ENCODE data around the gene SLC25A22.

Gene SLC25A22

GRCh38 chr11:771617-772204, 26.4 kb downstream of the SLC25A22 start:
- DNase-seq (ENCODE audit: low spot score) = no peak

GRCh38 chr11:770642-771616, 27.2 kb downstream of the SLC25A22 start:
- DNase-seq (ENCODE audit: low spot score) = no peak

- no peak for DNase-seq (ENCODE audit: low spot score)
Observed at GRCh38 chr11:769887-770641, 28.0 kb downstream of the SLC25A22 start.

GRCh38 chr11:767238-767637, 30.8 kb downstream of the SLC25A22 start:
- DNase-seq (ENCODE audit: low spot score) = no peak

- DNase-seq (ENCODE audit: low spot score) = no peak
Observed at GRCh38 chr11:766936-767210, 31.2 kb downstream of the SLC25A22 start.

GRCh38 chr11:766106-766935, 31.8 kb downstream of the SLC25A22 start:
- DNase-seq (ENCODE audit: low spot score) = no peak

- DNase-seq (ENCODE audit: low spot score) = no peak
Observed at GRCh38 chr11:765802-766091, 32.3 kb downstream of the SLC25A22 start.

GRCh38 chr11:765025-765801, 32.9 kb downstream of the SLC25A22 start:
- peak; percentile 77 for DNase-seq (ENCODE audit: low spot score)

GRCh38 chr11:764322-765024, 33.6 kb downstream of the SLC25A22 start:
- DNase-seq (ENCODE audit: low spot score) = no peak

GRCh38 chr11:763549-764321, 34.3 kb downstream of the SLC25A22 start:
- DNase-seq (ENCODE audit: low spot score) = no peak

- DNase-seq (ENCODE audit: low spot score) = no peak
Observed at GRCh38 chr11:763073-763463, 35.0 kb downstream of the SLC25A22 start.

- peak; percentile 45 for DNase-seq (ENCODE audit: low spot score)
Observed at GRCh38 chr11:762421-763072, 35.5 kb downstream of the SLC25A22 start.

GRCh38 chr11:761526-762108, 36.5 kb downstream of the SLC25A22 start:
- no peak for DNase-seq (ENCODE audit: low spot score)

GRCh38 chr11:760236-760635, 37.8 kb downstream of the SLC25A22 start:
- DNase-seq (ENCODE audit: low spot score) = no peak

GRCh38 chr11:749731-750130, 48.4 kb downstream of the SLC25A22 start:
- DNase-seq (ENCODE audit: low spot score) = peak; percentile 47

GRCh38 chr11:748007-748359, 50.1 kb downstream of the SLC25A22 start:
- no peak for DNase-seq (ENCODE audit: low spot score)

- DNase-seq (ENCODE audit: low spot score) = peak; percentile 94
Observed at GRCh38 chr11:747158-748006, 50.7 kb downstream of the SLC25A22 start, which contains the start of gene TALDO1. Gene TALDO1, plus strand, starts transcription at chr11:747464. Its CDS starts 18 bp downstream, at chr11:747482.

Data from hematopoietic multipotent progenitor cell treated with erythropoietin and hydrocortisone succinate and interleukin-3 and kit ligand, for 17 days (in vitro differentiated cells).